A549 treated with AZD2906 at 1 μM for 4 hours (cell line): ENCODE data around the gene IRS2. TPM values are rescaled to one million over a fixed set of nuclear protein-coding genes. Genes with fewer than 3 reads are reported as not detected.

Experiments
- total RNA-seq: library from RNA; stranded (reverse); fragments of 200-300 nt; extraction: Qiagen RNA extraction; gene quantifications from 5 replicates; pipeline ENCODE4 v1.2.3, GENCODE V29; 2022

Gene IRS2, protein sequence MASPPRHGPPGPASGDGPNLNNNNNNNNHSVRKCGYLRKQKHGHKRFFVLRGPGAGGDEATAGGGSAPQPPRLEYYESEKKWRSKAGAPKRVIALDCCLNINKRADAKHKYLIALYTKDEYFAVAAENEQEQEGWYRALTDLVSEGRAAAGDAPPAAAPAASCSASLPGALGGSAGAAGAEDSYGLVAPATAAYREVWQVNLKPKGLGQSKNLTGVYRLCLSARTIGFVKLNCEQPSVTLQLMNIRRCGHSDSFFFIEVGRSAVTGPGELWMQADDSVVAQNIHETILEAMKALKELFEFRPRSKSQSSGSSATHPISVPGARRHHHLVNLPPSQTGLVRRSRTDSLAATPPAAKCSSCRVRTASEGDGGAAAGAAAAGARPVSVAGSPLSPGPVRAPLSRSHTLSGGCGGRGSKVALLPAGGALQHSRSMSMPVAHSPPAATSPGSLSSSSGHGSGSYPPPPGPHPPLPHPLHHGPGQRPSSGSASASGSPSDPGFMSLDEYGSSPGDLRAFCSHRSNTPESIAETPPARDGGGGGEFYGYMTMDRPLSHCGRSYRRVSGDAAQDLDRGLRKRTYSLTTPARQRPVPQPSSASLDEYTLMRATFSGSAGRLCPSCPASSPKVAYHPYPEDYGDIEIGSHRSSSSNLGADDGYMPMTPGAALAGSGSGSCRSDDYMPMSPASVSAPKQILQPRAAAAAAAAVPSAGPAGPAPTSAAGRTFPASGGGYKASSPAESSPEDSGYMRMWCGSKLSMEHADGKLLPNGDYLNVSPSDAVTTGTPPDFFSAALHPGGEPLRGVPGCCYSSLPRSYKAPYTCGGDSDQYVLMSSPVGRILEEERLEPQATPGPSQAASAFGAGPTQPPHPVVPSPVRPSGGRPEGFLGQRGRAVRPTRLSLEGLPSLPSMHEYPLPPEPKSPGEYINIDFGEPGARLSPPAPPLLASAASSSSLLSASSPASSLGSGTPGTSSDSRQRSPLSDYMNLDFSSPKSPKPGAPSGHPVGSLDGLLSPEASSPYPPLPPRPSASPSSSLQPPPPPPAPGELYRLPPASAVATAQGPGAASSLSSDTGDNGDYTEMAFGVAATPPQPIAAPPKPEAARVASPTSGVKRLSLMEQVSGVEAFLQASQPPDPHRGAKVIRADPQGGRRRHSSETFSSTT (N-terminal part only)
- 47.4 to 65.5 TPM (median 59.8 TPM) in 5 replicates for total RNA-seq

DNA sequence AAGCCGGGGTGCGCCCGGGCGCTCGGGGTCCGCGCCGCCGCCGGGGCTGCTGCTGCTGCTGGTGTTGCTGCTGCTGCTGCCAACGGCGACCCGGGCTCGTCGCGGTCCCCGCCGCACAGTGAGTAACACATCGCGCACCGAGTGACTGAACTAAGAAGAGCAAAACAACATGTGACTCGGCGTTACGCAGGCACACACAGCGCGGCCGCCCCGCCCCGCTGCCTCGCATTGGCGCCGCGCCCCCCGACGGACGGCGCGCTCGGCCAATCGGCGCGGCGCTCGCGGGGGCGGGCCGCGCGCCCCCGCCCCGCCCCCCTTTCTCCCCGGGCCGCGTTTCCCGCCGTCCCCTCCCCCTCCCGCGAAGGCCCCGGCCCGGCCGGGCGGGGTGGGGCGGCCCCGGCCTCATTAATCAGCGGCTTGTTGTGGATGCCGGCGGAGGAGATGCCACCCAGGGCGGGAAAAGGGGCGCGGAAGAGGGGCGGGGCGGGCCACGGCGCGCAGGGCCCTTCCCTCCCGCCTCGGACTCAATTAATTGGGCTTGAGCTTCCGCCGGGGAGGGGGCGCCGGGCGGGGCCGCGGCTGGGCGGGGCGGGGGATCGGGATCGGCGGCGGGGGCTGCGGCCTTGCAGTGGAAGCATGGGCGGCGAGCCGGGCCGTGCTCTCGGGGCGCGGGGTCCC lies at the start of gene IRS2:
TSS of gene IRS2 (minus strand) at position 127 of the 678 bp plus-strand sequence. CDS start 530 bp downstream, outside the sequence.

